HEK293T (cell line): ENCODE results near the gene EGFLAM.

Source experiments
- ARNT ChIP-seq: fragments of 450-650 bp; IDR thresholded peaks from 2 replicates; pipeline ENCODE4 v1.6.1; 2017; ENCODE audit warnings: mild to moderate bottlenecking
- BHLHE40 ChIP-seq: fragments of 450-650 bp; IDR thresholded peaks from 2 replicates; pipeline ENCODE4 v1.6.1; 2016; ENCODE audit warnings: mild to moderate bottlenecking, moderate library complexity, borderline replicate concordance
- ELF4 ChIP-seq: fragments of 450-650 bp; IDR thresholded peaks from 2 replicates; pipeline ENCODE4 v1.6.1; 2017; ENCODE audit warnings: antibody characterized with exemption
- FOXA1 ChIP-seq: fragments of 450-650 bp; IDR thresholded peaks from 2 replicates; pipeline ENCODE4 v1.6.1; 2016; ENCODE audit warnings: mild to moderate bottlenecking
- HDGF ChIP-seq: fragments of 450-650 bp; IDR thresholded peaks from 2 replicates; pipeline ENCODE4 v1.6.1; 2017; ENCODE audit warnings: antibody characterized with exemption, borderline replicate concordance
- L3MBTL2 ChIP-seq: fragments of 450-650 bp; conservative IDR thresholded peaks from 2 replicates; pipeline ENCODE4 v1.6.1; 2016; ENCODE audit warnings: mild to moderate bottlenecking
- LEF1 ChIP-seq: fragments of 450-650 bp; IDR thresholded peaks from 2 replicates; pipeline ENCODE4 v1.6.1; 2017; ENCODE audit warnings: mild to moderate bottlenecking, borderline replicate concordance
- PKNOX1 ChIP-seq: fragments of 450-650 bp; IDR thresholded peaks from 2 replicates; pipeline ENCODE4 v1.6.1; 2016
- SUZ12 ChIP-seq: fragments of 450-650 bp; IDR thresholded peaks from 2 replicates; pipeline ENCODE4 v1.6.1; 2016; ENCODE audit warnings: mild to moderate bottlenecking

- TF ChIP-seq BHLHE40: no peak
- no peak for TF ChIP-seq FOXA1
- no peak for TF ChIP-seq ELF4
- no peak for TF ChIP-seq PKNOX1
- TF ChIP-seq ARNT: no peak
- no peak for TF ChIP-seq LEF1
- no peak for TF ChIP-seq L3MBTL2
- TF ChIP-seq HDGF: no peak
- TF ChIP-seq SUZ12: no peak
Observed at GRCh38 chr5:38258042-38258318, 379 bp upstream of the EGFLAM start.
